ENCODE measurements around the gene TLR10.

Gene TLR10

DNA sequence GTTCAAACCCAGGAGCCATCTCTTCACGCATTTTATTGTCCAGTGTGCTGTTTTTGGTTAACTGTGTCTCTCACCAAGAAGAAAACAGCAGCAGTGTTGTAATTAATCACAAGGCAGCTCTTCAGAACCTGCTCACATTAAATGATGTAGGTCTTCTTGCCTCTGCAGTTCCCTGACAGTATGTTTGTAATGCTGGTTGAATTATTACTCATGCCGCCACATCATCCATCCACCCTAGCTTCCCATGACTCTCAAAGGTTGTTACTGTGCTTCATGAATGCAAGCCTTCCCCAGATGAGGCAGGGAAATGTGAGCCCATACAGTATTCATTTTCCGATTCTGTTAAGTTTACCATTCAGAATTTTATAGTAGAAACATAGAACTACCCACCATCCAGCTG, 17.4 kb downstream of the TLR10 start:
- no peak for FAIRE-seq

- FAIRE-seq: no peak
Observed at GRCh38 chr4:38764277-38764676, 18.5 kb downstream of the TLR10 start.

- no peak for FAIRE-seq
Observed at GRCh38 chr4:38762560-38762959, 20.2 kb downstream of the TLR10 start.

GRCh38 chr4:38759790-38760122, 23.0 kb downstream of the TLR10 start:
- FAIRE-seq: no peak

DNA sequence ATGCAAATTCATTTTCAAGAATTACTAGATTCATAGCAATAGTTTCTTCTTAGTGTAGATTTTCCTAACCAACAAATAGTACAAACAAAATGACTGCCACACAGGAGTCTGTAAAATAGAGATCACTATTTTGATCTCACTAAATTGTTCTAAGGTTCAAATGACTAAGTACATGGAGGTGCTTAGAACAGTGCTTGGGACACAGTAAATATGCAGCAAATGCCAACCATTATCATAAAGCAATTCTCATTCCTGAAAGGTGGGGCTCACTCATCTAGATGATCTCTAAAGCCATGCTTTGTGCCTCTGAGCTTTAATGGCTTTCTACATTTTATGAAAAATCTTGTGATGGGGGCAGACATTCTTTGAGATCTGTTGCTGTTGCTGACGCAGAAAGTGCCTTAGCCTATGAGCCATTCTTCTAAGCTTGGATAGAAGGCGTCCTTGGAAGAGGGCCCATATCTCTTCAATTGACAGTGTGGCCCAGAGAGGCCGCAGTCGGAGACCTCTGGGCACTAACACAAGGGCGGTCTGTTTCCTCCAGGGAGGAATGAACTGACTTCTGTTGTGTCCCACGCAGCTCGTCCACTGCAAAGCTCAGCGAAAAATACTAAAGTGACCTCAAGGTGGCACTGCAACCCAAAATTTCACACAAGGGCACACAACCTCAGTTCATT, 23.5 kb downstream of the TLR10 start:
- peak; percentile 51 for FAIRE-seq

- FAIRE-seq: no peak
Observed at GRCh38 chr4:38757945-38758600, 24.7 kb downstream of the TLR10 start.

- FAIRE-seq: no peak
Observed at GRCh38 chr4:38752941-38753806, 29.6 kb downstream of the TLR10 start.

- FAIRE-seq: no peak
Observed at GRCh38 chr4:38752372-38752940, 30.3 kb downstream of the TLR10 start.

GRCh38 chr4:38751341-38752010, 31.3 kb downstream of the TLR10 start:
- no peak for FAIRE-seq

DNA sequence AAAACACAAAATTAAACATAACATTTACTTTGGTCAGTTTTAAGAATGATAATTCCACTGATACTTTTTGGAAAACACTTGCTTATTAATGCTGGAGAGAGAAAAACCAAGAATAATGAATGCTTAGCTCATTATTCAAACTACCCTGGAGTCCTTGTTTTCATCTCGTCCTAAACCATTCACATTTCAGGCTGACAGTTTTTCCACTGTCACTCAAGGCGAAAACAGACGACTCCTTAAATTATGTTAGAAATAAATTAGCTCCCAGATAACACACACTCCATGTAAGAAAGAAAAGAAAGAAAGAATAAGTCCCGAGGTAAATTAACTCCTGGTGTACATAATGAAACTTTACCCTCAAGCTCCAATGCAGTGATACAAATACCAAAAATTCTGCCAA, 33.5 kb downstream of the TLR10 start:
- FAIRE-seq: no peak

DNA sequence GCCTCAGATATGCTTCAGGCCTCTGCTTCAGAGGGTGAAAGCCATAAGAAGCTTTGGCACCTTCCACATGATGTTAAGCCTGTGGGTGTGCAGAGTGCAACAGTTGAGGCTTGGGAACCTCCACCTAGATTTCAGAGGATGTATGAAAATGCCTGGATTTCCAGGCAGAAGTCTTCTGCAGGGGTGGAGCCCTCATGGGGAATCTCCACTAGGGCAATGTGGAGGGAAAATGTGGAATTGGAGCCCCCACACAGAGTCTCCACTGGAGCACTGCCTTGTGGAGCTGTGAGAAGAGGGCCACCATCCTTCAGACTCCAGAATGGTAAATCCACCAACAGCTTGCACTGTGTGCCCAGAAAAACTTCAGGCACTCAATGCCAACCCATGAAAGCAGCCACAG, 35.2 kb downstream of the TLR10 start:
- no peak for FAIRE-seq

DNA sequence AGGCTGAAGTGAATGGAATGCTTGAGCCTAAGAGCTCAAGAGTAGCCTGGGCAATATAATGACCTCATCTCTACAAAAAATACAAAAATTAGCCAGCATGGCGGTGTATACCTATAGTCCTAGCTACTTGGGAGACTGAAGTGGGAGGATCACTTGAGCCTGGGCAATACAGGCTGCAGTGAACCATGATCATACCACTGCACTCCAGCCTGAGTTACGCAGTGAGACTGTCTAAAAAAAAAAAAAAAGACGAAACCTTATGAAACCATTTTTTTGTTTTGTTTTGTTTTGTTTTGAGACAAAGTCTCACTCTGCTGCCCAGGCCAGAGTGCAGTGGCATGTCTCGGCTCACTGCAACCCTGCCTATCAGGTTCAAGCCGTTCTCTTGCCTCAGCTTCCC, 36.9 kb downstream of the TLR10 start:
- FAIRE-seq: no peak

GRCh38 chr4:38743866-38744265, 38.9 kb downstream of the TLR10 start:
- FAIRE-seq: no peak

DNA sequence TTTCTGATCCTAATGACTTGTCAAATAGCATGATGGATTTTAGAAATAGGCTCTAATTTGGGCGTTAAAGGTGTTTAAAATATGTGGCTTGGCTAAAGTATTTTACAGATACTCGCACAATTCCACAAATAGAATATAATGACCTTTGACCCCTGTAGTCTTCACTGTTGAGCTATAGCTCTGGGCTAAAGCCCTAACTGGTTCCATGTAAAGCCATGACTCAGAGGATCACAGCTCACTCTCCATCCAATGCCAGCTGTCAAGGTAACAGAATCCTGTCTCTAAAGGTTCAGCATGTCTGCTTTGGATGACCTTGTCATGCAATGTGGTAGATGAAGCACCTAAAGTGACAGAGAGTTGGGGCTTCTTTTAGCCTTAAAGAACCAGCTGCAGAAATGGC, 42.5 kb downstream of the TLR10 start:
- FAIRE-seq: no peak

GRCh38 chr4:38738940-38739803, 43.6 kb downstream of the TLR10 start:
- no peak for FAIRE-seq

DNA sequence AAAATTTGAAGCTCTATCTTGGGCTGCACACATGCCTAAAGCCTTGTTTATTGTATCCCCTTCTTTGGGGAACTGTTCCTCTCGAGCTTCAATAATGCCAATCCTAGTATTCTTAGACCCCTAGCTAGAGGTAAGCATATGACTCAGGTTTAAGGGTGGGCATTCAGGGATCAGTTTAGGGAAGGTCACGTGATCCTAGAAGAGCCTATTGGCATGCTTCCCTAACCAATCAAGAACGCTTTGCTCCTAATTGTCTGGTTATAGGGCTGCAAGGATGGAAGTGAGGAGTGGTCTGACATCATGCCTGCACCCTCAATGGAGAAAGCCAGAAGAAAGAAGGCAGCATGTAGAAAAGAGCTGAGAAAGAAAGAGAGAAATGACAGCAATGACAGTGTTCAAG, 46.9 kb downstream of the TLR10 start:
- no peak for FAIRE-seq

- FAIRE-seq: no peak
Observed at GRCh38 chr4:38734911-38735310, 47.9 kb downstream of the TLR10 start.

- FAIRE-seq: no peak
Observed at GRCh38 chr4:38734446-38734845, 48.3 kb downstream of the TLR10 start.

DNA sequence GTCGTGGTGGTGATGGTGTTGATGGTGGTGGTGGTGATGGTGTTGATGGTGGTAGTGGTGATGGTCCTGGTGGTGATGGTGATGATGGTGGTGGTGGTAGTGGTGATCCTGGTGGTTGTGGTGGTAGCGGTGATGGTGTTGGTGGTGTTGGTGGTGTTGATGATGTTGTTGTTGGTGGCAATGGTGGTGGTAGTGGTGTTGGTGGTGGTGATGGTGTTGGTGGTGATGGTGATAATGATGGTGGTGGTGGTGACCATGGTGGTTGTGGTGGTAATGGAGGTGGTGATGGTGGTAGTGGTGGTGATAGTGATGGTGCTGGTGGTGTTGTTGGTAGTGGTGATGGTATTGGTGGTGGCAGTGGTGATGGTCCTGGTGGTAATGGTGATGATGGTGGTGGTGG, 49.1 kb downstream of the TLR10 start:
- no peak for FAIRE-seq

DNA sequence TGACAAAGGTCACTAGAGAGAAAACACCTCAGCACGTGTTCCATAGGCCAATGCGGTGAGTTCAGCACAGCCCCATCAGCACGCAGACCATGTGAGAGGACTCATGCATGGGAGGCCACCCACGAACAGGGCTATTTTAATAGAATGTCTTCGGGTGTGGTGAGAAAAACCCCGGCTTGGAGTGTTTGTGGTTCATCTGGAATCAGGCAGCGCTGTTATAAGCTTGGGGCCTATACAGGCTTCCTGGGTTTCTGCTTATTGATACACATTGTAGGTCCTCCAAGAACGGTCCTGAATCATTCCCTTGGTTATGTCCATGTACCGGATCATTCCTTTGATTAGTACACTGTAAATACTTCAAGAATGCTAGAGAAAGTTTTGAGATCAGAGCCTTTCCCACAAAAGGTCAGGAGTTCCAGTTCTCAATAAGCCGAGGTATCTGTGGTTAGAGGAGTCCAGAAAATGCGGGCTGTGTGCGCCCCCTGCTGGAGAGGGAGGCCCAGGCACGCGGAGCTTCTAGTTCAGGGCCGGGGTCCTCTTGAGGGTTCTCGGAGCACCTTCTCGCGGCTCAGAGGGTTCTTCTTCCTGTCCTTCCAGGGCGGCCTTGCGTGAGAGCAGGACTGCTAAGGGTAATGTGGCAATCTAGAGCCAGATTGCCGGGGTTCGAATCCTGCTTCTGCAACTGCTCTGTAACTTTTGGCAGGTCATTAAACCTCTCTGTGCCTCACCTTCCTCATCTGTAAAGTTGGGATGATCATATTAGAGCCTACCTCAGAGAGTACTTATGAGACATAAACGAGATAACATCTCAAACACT, 51.8 kb downstream of the TLR10 start:
- FAIRE-seq: peak; percentile 49

DNA sequence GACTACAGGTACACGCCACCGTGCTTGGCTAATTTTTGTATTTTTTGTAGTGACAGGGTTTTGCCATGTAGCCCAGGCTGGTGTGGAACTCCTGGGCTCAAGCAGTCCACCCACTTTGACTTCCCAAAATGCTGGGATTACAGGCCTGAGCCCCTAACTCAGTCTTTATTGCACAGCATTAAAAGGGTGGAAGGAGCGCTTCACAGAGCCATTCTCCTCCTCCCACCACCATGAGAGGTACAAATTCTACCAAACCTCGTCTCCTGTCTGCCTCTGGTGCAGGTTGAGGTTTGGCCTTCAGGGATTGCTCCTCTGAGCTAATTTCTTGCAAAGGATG, 52.3 kb downstream of the TLR10 start:
- FAIRE-seq: no peak

Measured in islet of Langerhans (tissue), 1 donor.